ENCODE results near the gene DNAJC10. TPM values are rescaled to one million over a fixed set of nuclear protein-coding genes. Genes with fewer than 3 reads are reported as not detected.

DNAJC10 gene
- total and polyA plus RNA-seq, 10 of the 15 experiments (the other 5 are each of a cell fraction or from before 2014, with no cell fraction given): 9.1 to 67.9 (median 38.2) TPM

DNA sequence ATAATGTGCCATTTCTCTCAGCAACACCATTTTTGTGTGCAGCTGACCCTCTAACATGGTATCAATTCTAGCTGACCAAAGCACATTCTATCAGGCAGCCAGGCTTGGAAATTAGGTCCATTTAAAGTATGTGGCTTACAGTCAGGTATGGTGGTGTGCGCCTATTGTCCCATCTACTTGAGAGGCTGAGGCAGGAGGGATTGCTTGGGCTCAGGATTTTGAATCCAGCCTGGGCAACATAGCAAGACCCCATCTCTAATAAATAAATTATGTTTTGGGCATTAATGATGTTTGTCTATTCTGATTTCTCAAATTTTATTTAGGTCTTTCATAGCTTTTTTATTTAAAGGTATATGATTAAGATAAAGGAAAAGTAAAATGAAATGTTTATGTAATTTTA, 63.3 kb downstream of the DNAJC10 start:
- Histone ChIP-seq H2AFZ (ENCODE audit: control insufficient read depth, low read depth, low read length) (no peak overlapping the region), H3K4me3 (no peak overlapping the region), H3K9ac (ENCODE audit: control insufficient read depth, insufficient read depth, low read length) (no peak overlapping the region), H3K4me1 (ENCODE audit: control insufficient read depth, insufficient read depth, low read length) (no peaks in the 10 kb centered on the region), H3K9me3 (replicated peaks; ENCODE audit: control insufficient read depth, insufficient read depth, low read length) (no peaks in the 10 kb centered on the region), H3K36me3 (ENCODE audit: control insufficient read depth in 2 of 2, insufficient read depth in 2 of 2, low read length in 1 of 2) (no peaks in the 10 kb centered on the region; a peak in 1 of 4 replicates), H3K4me2 (ENCODE audit: control insufficient read depth, insufficient read depth) (no peak overlapping the region), H3K79me2 (ENCODE audit: control insufficient read depth, insufficient read depth, low read length) (no peaks in the 10 kb centered on the region), H4K20me1 (ENCODE audit: control insufficient read depth, insufficient read depth) (no peaks in the 10 kb centered on the region), H3K27me3 (replicated peaks in 1 of 2; ENCODE audit: control insufficient read depth in 2 of 2, insufficient read depth in 2 of 2, low read length in 1 of 2) (no peaks in the 10 kb centered on the region), H3K27ac (ENCODE audit: control insufficient read depth, insufficient read depth) (no peak overlapping the region)
- ATAC-seq (no peak), DNase-seq (ENCODE audit: low read depth, low spot score) (no peak), FAIRE-seq (no peak)
- WGBS (ENCODE audit: insufficient coverage, insufficient replicate concordance, low lambda C conversion rate, missing lambda C conversion rate): 100% methylated on average over 1 of the region's 1 CpG
- ChIA-PET RAD21 (ENCODE audit: unreplicated experiment) (no interaction called here), CTCF (interaction anchor here (1.2 to 1.5 kb wide), 2 partner anchors 12 to 13 kb away, joined by 3 to 5 read pairs; no protein-coding TSS in a partner anchor), SMC1A (ENCODE audit: uncharacterized antibody, unreplicated experiment) (interaction anchor here (0.8 to 1.6 kb wide), 2 partner anchors 16 to 201 kb away, joined by 4 read pairs; no protein-coding TSS in a partner anchor), POLR2A (interaction anchor here (0.5 kb wide), 1 partner anchor 276 kb away, joined by 3 read pairs; no protein-coding TSS in a partner anchor)
- intact Hi-C loops (cut with micrococcal nuclease; ENCODE audit: unreplicated experiment) (no loop called here), in situ Hi-C loops (cut with MboI) (no loop called here)
- BruUV-seq (replicated peaks): no TSS peak
- TF ChIP-seq SRF (IDR thresholded peaks at IDR 0.05; ENCODE audit: low read depth in 2 of 2, low read length in 2 of 2) (no peak), POLR2A (IDR thresholded peaks at IDR 0.05; ENCODE audit: low read depth, low read length) (no peak), KAT2A (conservative IDR thresholded peaks at IDR 0.05; ENCODE audit: control insufficient read depth, low read depth, low read length) (no peak), STAT1 (conservative IDR thresholded peaks at IDR 0.05) (no peak), ZNF24 (IDR thresholded peaks at IDR 0.05) (no peak), NR2C2 (IDR thresholded peaks at IDR 0.05; ENCODE audit: borderline replicate concordance, control insufficient read depth, insufficient read length, low read depth) (no peak), ZNF217 (IDR thresholded peaks at IDR 0.05) (no peak), MLLT1 (IDR thresholded peaks at IDR 0.05) (no peak), HDAC6 (IDR thresholded peaks at IDR 0.05; ENCODE audit: unreplicated experiment) (no peak), ZBED1 (IDR thresholded peaks at IDR 0.05; ENCODE audit: borderline replicate concordance) (no peak), ZBTB40 (IDR thresholded peaks at IDR 0.05; ENCODE audit: borderline replicate concordance) (no peak)
- TF ChIP-seq, protein P1, sequence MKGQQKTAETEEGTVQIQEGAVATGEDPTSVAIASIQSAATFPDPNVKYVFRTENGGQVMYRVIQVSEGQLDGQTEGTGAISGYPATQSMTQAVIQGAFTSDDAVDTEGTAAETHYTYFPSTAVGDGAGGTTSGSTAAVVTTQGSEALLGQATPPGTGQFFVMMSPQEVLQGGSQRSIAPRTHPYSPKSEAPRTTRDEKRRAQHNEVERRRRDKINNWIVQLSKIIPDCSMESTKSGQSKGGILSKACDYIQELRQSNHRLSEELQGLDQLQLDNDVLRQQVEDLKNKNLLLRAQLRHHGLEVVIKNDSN (IDR thresholded peaks at IDR 0.05; ENCODE audit: borderline replicate concordance, extremely low read length, insufficient read depth, low read depth, low read length): no peak
- TF ChIP-seq, protein P2, sequence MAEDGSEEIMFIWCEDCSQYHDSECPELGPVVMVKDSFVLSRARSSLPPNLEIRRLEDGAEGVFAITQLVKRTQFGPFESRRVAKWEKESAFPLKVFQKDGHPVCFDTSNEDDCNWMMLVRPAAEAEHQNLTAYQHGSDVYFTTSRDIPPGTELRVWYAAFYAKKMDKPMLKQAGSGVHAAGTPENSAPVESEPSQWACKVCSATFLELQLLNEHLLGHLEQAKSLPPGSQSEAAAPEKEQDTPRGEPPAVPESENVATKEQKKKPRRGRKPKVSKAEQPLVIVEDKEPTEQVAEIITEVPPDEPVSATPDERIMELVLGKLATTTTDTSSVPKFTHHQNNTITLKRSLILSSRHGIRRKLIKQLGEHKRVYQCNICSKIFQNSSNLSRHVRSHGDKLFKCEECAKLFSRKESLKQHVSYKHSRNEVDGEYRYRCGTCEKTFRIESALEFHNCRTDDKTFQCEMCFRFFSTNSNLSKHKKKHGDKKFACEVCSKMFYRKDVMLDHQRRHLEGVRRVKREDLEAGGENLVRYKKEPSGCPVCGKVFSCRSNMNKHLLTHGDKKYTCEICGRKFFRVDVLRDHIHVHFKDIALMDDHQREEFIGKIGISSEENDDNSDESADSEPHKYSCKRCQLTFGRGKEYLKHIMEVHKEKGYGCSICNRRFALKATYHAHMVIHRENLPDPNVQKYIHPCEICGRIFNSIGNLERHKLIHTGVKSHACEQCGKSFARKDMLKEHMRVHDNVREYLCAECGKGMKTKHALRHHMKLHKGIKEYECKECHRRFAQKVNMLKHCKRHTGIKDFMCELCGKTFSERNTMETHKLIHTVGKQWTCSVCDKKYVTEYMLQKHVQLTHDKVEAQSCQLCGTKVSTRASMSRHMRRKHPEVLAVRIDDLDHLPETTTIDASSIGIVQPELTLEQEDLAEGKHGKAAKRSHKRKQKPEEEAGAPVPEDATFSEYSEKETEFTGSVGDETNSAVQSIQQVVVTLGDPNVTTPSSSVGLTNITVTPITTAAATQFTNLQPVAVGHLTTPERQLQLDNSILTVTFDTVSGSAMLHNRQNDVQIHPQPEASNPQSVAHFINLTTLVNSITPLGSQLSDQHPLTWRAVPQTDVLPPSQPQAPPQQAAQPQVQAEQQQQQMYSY (CRISPR knock-in tag; IDR thresholded peaks at IDR 0.05): no peak

Measured in GM12878 (cell line).